NK-92 treated with Interleukin-12 subunit alpha and Interleukin-12 subunit beta, amount 100 ng/mL, for 24 hours (cell line): ENCODE results near the gene KATNIP.
"Not testable (repeated sequence)": the region's sequence is repeated elsewhere in the genome, so short reads cannot be mapped to it uniquely, and the experiment has no call there.

Source experiments
- DNase-seq: peaks from one replicate; lab custom pipeline; 2025; lab: John Stamatoyannopoulos, UW

KATNIP gene

GRCh38 chr16:27538528-27538927 is 11.4 kb upstream of the KATNIP start:
- no peak for DNase-seq

- DNase-seq: no peak
Observed at GRCh38 chr16:27539120-27539519, 10.8 kb upstream of the KATNIP start.

- no peak for DNase-seq
Observed at GRCh38 chr16:27539636-27540035, 10.3 kb upstream of the KATNIP start.

GRCh38 chr16:27543801-27544200 is 6.1 kb upstream of the KATNIP start:
- DNase-seq: no peak

- DNase-seq: no peak
Observed at GRCh38 chr16:27544671-27545070, 5.3 kb upstream of the KATNIP start.

GRCh38 chr16:27547134-27547533 is 2.8 kb upstream of the KATNIP start:
- no peak for DNase-seq

- no peak for DNase-seq
Observed at GRCh38 chr16:27547851-27548250, 2.1 kb upstream of the KATNIP start.

- DNase-seq: no peak
Observed at GRCh38 chr16:27549464-27549745, 539 bp upstream of the KATNIP start.

GRCh38 chr16:27550582-27550920 is 607 bp downstream of the KATNIP start:
- DNase-seq: no peak

GRCh38 chr16:27551036-27551435 is 1.1 kb downstream of the KATNIP start:
- DNase-seq: no peak

GRCh38 chr16:27556471-27556870 is 6.5 kb downstream of the KATNIP start:
- no peak for DNase-seq

GRCh38 chr16:27558434-27558833 is 8.5 kb downstream of the KATNIP start:
- no peak for DNase-seq

- DNase-seq: no peak
Observed at GRCh38 chr16:27558932-27559331, 9.0 kb downstream of the KATNIP start.

- no peak for DNase-seq
Observed at GRCh38 chr16:27561216-27561615, 11.3 kb downstream of the KATNIP start.

GRCh38 chr16:27564224-27564623 is 14.3 kb downstream of the KATNIP start:
- no peak for DNase-seq

GRCh38 chr16:27566417-27566816 is 16.5 kb downstream of the KATNIP start:
- DNase-seq: no peak

- no peak for DNase-seq
Observed at GRCh38 chr16:27568077-27568476, 18.1 kb downstream of the KATNIP start.

GRCh38 chr16:27570986-27571385 is 21.0 kb downstream of the KATNIP start:
- DNase-seq: not testable (repeated sequence)

- DNase-seq: no peak
Observed at GRCh38 chr16:27571433-27572326, 21.7 kb downstream of the KATNIP start.

- DNase-seq: no peak
Observed at GRCh38 chr16:27572711-27573110, 22.8 kb downstream of the KATNIP start.

- no peak for DNase-seq
Observed at GRCh38 chr16:27576729-27577128, 26.8 kb downstream of the KATNIP start.

- no peak for DNase-seq
Observed at GRCh38 chr16:27579087-27579980, 29.4 kb downstream of the KATNIP start.

- no peak for DNase-seq
Observed at GRCh38 chr16:27582883-27583282, 32.9 kb downstream of the KATNIP start.
